Measurements from ENCODE around the gene G0S2.

The G0S2 gene

GRCh38 chr1:209648931-209649776 lies 26.1 kb upstream of the G0S2 start:
- no peak for DNase-seq (ENCODE audit: low read depth in 2 of 2)

- DNase-seq (ENCODE audit: low read depth in 2 of 2), result no peak
Observed at GRCh38 chr1:209650454-209650853, 24.8 kb upstream of the G0S2 start.

DNA sequence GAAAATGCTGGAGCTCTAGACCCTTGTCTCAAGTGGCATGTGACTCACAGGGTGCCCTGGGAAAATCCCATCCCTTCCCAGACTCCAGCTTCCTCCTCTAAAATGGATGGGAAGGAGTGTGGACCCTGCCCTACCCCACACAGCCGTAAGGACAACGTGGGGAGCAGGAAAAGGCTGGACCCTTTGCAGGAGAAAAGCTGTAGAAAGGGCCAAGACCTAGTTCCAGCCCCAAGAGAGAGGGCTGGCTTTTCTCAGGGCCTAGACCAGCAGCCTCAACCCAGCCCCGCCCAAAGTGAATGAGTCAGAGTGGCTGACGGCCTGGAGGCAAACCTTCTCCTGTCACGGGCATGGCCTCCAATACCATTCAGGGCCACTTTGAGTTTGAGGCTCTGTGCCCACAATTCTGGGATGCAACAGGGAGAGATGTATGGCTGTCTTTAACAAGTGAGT lies 24.0 kb upstream of the G0S2 start:
- peak in 1 of 2 donors; percentile 15 for DNase-seq (ENCODE audit: low read depth in 2 of 2)

DNA sequence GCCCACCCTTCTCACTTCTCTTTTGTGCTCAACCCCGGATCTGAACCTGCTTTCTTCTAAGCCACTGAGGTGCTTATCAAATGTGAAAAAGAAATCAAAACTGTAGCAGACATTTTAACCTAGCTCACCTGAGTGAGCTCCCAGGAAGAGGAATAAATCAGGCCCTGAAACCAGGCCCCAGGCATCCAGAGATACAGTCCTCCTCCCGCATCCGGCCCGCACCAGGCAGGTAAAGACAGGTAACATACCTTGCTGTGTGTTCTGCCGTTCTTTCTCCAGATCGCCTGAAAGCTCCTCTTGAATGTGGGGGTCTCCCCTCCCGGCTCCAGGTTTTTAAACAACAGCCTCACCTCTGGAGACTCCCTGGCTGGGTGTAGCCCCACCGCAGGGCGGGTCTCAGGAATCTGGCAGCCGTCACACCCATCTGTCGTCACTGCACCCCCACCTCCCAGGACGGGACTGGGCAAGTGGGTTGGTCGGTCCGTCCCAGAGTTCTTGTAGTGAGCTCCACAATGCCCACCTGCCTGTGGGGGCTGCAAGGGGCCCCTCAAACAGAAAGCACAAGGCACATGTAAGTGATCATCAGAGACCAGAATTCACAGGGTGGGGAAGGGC lies 23.0 kb upstream of the G0S2 start, which contains the start of gene LAMB3:
LAMB3 (minus strand) TSS at position 305 of the 615 bp plus-strand sequence. CDS start 1,481 bp downstream, outside the sequence.
- no peak for DNase-seq (ENCODE audit: low read depth in 2 of 2)

- peak in 1 of 2 donors; percentile 25 for DNase-seq (ENCODE audit: low read depth in 2 of 2)
Observed at GRCh38 chr1:209652873-209653401, 22.3 kb upstream of the G0S2 start.

- no peak for DNase-seq (ENCODE audit: low read depth in 2 of 2)
Observed at GRCh38 chr1:209653915-209654351, 21.3 kb upstream of the G0S2 start.

DNA sequence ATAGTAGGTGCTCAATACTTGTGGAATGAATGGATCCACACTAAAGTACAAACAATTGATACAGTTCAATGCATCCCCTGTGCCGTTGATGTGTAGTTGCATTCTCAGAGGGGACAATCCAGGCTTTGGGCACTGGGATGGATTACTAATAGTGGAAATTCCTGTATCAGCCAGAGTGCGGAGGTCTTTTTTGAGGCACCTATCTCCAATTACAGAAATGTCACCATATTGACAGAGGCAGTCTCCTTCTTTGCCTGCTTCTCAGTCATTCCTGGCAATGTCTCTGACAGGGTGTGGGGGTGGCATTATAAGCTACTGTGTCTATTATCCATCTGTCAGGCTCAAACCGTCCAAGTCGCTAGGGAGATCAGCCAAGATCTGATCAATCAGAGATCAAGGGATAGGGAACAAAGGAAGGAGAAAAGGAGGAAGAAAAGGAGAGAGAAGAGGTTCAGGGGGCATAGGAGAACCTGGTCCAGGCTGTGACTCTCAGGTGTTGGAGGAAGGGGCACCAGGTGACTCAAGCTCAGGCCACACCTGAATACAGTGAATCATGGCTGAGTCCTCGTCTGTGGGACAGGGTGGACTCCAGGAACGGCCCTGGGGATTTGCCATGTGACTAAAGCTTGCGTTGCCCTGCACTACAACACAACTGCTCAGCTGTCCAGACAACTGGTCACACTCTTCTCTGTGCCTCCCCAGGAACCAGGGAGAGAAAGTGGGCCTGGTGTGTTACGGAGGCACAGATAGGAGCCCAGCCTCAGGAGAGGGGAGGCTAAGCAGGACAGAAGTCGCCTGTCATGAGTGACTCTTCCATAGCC lies 19.6 kb upstream of the G0S2 start:
- no peak for DNase-seq (ENCODE audit: low read depth in 2 of 2)

DNA sequence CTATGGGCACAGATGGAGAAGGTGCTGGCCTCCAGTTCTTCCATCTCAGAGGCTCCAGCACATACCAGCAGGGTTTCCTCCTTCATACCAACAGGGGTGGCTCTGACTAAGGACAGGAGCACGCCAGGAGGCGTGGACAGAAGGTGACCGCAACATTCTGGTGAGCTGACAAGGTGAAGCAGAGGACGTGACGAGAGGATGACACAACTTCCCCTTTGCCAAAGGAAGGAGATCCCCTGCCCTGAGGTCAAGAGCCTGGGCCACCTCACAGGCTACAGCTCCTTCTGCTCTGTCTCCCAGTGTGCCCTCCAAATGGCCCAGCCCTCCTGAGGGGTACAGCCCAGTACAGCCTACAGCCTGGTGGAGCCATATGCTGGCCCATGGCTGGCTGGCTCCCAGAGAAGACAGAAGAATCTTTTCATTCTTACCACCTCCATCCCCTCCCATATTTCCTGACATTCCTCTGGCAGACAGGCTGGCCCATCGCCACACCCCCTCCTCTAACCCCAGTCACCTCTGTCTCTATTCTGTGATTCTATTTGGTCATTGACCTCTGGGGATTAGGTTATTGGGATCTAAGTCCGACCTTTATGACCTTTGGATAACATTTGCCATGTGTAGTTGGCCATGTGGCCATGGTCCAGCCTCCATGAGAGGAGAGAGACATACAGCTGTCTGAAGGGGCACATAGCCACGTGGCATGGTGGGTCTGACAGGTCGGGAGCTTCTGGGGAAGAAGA lies 17.9 kb upstream of the G0S2 start:
- no peak for DNase-seq (ENCODE audit: low read depth in 2 of 2)

GRCh38 chr1:209657918-209658317 lies 17.3 kb upstream of the G0S2 start:
- DNase-seq (ENCODE audit: low read depth in 2 of 2), result no peak

- DNase-seq (ENCODE audit: low read depth in 2 of 2), result no peak
Observed at GRCh38 chr1:209659909-209660308, 15.3 kb upstream of the G0S2 start.

DNA sequence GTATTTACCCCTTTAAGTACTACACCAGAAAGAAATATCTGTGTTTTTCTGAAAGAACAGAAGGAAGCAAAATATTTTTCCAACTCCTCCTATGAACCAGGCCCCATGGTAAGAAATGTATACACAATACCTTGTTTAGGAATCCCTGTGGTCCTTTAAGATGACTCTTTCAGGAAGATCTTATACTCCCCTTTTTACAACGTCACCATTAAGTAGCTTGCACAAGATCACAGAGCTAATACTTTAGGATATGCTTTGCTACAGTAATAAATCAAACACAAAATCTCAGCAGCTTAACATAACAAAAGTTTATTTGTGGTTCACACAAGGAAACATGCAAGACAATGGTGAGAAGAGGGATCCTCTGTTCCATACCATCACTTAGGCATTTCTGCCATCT lies 14.1 kb upstream of the G0S2 start:
- no peak for DNase-seq (ENCODE audit: low read depth in 2 of 2)

GRCh38 chr1:209662879-209663327 lies 12.3 kb upstream of the G0S2 start:
- DNase-seq (ENCODE audit: low read depth in 2 of 2), result no peak

DNA sequence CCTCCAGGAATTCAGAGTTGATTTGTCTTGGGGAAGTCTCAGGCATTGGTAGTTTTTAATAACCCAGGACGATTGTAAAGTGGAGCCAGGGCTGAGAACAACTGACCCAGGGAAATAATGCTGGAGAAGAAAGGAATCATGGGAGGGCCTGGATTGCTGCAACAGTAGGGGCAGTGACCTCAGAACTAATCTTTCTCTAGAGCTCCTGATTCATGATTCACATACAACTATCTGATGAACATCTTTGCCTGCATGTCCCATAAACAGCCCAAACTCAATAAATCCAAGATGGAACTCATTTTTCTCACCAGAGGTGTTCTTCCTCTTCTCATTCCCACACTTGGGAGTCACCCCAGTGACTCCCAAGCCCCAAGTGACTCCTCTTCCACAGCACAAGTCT lies 8.1 kb upstream of the G0S2 start:
- DNase-seq (ENCODE audit: low read depth in 2 of 2), result no peak

DNA sequence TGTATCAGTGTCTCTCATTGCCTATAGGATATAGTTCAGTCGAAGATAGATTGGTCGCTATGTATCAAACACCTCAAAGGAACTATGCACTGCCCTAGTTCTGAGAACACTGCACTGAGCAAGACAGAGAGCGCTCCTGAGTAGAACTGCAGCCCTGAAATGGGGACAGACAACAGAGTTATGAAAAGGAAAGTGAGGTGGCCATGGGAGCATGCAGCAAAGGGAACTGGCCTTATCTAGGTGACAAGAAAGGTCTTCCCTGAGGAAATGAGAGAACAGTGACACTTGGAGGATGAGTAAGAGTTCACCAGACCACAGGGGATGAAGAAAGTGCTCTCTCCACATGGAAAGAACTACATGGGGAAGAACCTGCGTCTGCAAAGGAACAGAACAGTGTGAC lies 7.5 kb upstream of the G0S2 start:
- DNase-seq (ENCODE audit: low read depth in 2 of 2), result no peak

- no peak for DNase-seq (ENCODE audit: low read depth in 2 of 2)
Observed at GRCh38 chr1:209670441-209671082, 4.7 kb upstream of the G0S2 start.

- no peak for DNase-seq (ENCODE audit: low read depth in 2 of 2)
Observed at GRCh38 chr1:209672705-209673630, 2.2 kb upstream of the G0S2 start.

DNA sequence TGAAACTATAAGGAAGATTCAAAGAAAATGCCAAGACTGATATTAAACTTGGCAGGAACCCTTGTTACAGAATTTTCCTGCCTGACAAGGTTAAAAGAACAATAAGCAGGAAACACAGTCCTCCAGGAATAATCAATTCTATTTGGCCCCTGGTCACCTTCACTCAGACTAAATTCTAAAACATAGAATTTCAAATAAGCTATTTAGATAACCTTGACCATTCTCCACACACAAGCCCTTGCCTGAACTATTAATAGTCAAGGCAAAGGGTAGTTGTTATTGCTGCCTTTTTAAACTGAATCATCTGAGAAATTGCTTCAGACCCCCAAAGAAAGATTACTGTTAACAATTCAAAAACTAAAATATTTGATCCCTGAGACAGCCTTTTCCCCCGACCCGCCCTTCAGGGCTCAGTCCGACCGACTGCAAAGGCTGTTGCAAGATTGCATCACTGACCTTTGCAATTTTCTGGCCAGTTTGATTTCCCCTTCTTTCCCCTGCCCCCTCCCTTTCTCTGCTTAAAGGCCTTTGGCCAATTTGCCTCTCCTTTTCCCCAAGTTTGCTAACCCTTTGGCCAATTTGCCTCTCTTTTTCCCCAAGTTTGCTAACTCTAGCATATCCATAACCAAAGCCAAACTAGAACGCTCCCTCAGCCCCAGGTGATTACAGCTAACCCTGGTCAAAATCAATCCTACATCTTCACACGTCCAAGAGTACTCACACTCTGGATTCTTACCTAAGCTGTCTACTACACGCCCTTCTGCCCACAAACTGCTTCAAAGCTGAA lies 1.4 kb upstream of the G0S2 start:
- DNase-seq (ENCODE audit: low read depth in 2 of 2), result no peak

- no peak for DNase-seq (ENCODE audit: low read depth in 2 of 2)
Observed at GRCh38 chr1:209675565-209676154, 448 bp downstream of the G0S2 start.
